H1 (cell line): Measurements from ENCODE around the gene SZT2. TPM values are rescaled to one million over a fixed set of nuclear protein-coding genes. Genes with fewer than 3 reads are reported as not detected.

Experiments used
- ATF3 ChIP-seq: IDR thresholded peaks from 2 replicates; pipeline ENCODE4 v1.6.1; 2011; ENCODE audit warnings: low read depth, mild to moderate bottlenecking, low read length; ENCODE audit not compliant: insufficient read depth
- BACH1 ChIP-seq: IDR thresholded peaks from 2 replicates; pipeline ENCODE4 v1.6.1; 2012; ENCODE audit warnings: low read length, improper control_type of control experiment
- EP300 ChIP-seq, 2 experiments: IDR thresholded peaks; 1 replicate in 1 of 2; 2 replicates in 1 of 2; pipeline ENCODE4 v1.6.1; 2011 to 2012; ENCODE audit warnings: low read depth in 2 of 2, low read length in 2 of 2, mild to moderate bottlenecking in 2 of 2, borderline replicate concordance in 1 of 2, inconsistent platforms in 1 of 2, moderate library complexity in 1 of 2
- FOSL1 ChIP-seq: IDR thresholded peaks from 2 replicates; pipeline ENCODE4 v1.6.1; 2011; ENCODE audit warnings: mild to moderate bottlenecking, low read depth, low read length, moderate library complexity; ENCODE audit not compliant: insufficient read depth
- GTF2F1 ChIP-seq: IDR thresholded peaks from 2 replicates; pipeline ENCODE4 v1.6.1; 2012; ENCODE audit warnings: low read depth, low read length, improper control_type of control experiment, borderline replicate concordance
- JUN ChIP-seq: IDR thresholded peaks from 2 replicates; pipeline ENCODE4 v1.6.1; 2011; ENCODE audit warnings: low read depth, mild to moderate bottlenecking, improper control_type of control experiment, low read length
- NRF1 ChIP-seq: IDR thresholded peaks from 2 replicates; pipeline ENCODE4 v1.6.1; 2011; ENCODE audit warnings: mild to moderate bottlenecking, low read depth, low read length, improper control_type of control experiment
- TAF7 ChIP-seq: optimal IDR thresholded peaks from 2 replicates; pipeline ENCODE3; 2011; ENCODE audit warnings: low read depth, mild to moderate bottlenecking, inconsistent platforms, low read length, moderate library complexity, borderline replicate concordance
- polyA plus RNA-seq, 7 experiments: library from polyadenylated mRNA; depleted of rRNA in 3 of 7; stranded (reverse) in 5 of 7; unstranded in 2 of 7; fragments of >200 nt in 5 of 7; fragments of 200-250 nt in 2 of 7; gene quantifications; 1 replicate in 5 of 7; 2 replicates in 1 of 7; 4 replicates in 1 of 7; pipeline versions ENCODE4 v1.2.1 to v1.2.3, GENCODE V29; 2011 to 2013; ENCODE audit warnings: missing spikeins in 2 of 7, mixed read lengths in 2 of 7
- total RNA-seq: library from RNA; stranded (reverse); fragmentation: NEBNext Ultra II Directional; extraction: Animal tissue kit (Norgen Biotek cat#: 25700); gene quantifications from 2 replicates; pipeline ENCODE4 v1.2.1, GENCODE V29; 2021
- TF ChIP-seq, protein P1 (sequence below): fragments of 300-600 bp; sonication (generic); IDR thresholded peaks from 2 replicates; pipeline ENCODE4 v1.7.1; 2012; ENCODE audit warnings: low read length, moderate library complexity, mild to moderate bottlenecking, inconsistent platforms; ENCODE audit not compliant: insufficient replicate concordance

SZT2 gene
- total and polyA plus RNA-seq, 2 of the 8 experiments (the other 6 are each of a cell fraction or from before 2014, with no cell fraction given): 4.7 to 12.9 TPM

- TF ChIP-seq, protein P1, sequence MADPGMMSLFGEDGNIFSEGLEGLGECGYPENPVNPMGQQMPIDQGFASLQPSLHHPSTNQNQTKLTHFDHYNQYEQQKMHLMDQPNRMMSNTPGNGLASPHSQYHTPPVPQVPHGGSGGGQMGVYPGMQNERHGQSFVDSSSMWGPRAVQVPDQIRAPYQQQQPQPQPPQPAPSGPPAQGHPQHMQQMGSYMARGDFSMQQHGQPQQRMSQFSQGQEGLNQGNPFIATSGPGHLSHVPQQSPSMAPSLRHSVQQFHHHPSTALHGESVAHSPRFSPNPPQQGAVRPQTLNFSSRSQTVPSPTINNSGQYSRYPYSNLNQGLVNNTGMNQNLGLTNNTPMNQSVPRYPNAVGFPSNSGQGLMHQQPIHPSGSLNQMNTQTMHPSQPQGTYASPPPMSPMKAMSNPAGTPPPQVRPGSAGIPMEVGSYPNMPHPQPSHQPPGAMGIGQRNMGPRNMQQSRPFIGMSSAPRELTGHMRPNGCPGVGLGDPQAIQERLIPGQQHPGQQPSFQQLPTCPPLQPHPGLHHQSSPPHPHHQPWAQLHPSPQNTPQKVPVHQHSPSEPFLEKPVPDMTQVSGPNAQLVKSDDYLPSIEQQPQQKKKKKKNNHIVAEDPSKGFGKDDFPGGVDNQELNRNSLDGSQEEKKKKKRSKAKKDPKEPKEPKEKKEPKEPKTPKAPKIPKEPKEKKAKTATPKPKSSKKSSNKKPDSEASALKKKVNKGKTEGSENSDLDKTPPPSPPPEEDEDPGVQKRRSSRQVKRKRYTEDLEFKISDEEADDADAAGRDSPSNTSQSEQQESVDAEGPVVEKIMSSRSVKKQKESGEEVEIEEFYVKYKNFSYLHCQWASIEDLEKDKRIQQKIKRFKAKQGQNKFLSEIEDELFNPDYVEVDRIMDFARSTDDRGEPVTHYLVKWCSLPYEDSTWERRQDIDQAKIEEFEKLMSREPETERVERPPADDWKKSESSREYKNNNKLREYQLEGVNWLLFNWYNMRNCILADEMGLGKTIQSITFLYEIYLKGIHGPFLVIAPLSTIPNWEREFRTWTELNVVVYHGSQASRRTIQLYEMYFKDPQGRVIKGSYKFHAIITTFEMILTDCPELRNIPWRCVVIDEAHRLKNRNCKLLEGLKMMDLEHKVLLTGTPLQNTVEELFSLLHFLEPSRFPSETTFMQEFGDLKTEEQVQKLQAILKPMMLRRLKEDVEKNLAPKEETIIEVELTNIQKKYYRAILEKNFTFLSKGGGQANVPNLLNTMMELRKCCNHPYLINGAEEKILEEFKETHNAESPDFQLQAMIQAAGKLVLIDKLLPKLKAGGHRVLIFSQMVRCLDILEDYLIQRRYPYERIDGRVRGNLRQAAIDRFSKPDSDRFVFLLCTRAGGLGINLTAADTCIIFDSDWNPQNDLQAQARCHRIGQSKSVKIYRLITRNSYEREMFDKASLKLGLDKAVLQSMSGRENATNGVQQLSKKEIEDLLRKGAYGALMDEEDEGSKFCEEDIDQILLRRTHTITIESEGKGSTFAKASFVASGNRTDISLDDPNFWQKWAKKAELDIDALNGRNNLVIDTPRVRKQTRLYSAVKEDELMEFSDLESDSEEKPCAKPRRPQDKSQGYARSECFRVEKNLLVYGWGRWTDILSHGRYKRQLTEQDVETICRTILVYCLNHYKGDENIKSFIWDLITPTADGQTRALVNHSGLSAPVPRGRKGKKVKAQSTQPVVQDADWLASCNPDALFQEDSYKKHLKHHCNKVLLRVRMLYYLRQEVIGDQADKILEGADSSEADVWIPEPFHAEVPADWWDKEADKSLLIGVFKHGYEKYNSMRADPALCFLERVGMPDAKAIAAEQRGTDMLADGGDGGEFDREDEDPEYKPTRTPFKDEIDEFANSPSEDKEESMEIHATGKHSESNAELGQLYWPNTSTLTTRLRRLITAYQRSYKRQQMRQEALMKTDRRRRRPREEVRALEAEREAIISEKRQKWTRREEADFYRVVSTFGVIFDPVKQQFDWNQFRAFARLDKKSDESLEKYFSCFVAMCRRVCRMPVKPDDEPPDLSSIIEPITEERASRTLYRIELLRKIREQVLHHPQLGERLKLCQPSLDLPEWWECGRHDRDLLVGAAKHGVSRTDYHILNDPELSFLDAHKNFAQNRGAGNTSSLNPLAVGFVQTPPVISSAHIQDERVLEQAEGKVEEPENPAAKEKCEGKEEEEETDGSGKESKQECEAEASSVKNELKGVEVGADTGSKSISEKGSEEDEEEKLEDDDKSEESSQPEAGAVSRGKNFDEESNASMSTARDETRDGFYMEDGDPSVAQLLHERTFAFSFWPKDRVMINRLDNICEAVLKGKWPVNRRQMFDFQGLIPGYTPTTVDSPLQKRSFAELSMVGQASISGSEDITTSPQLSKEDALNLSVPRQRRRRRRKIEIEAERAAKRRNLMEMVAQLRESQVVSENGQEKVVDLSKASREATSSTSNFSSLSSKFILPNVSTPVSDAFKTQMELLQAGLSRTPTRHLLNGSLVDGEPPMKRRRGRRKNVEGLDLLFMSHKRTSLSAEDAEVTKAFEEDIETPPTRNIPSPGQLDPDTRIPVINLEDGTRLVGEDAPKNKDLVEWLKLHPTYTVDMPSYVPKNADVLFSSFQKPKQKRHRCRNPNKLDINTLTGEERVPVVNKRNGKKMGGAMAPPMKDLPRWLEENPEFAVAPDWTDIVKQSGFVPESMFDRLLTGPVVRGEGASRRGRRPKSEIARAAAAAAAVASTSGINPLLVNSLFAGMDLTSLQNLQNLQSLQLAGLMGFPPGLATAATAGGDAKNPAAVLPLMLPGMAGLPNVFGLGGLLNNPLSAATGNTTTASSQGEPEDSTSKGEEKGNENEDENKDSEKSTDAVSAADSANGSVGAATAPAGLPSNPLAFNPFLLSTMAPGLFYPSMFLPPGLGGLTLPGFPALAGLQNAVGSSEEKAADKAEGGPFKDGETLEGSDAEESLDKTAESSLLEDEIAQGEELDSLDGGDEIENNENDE: no peak
- TF ChIP-seq ATF3 (no peak), TAF7 (no peak), JUN (no peak), GTF2F1 (no peak), EP300 (IDR thresholded peaks at IDR 0.05; ENCODE audit: borderline replicate concordance in 1 of 2, low read depth in 2 of 2, low read length in 2 of 2) (no peak), FOSL1 (no peak), NRF1 (no peak), BACH1 (no peak)
Measured at GRCh38 chr1:43472087-43472462, 82.4 kb downstream of the SZT2 start (continued).
